ENCODE measurements around the gene SPATA3. TPM values are rescaled to one million over a fixed set of nuclear protein-coding genes. Genes with fewer than 3 reads are reported as not detected.

The SPATA3 gene
- total RNA-seq, 1 donor from 2014 or later: not detected

DNA sequence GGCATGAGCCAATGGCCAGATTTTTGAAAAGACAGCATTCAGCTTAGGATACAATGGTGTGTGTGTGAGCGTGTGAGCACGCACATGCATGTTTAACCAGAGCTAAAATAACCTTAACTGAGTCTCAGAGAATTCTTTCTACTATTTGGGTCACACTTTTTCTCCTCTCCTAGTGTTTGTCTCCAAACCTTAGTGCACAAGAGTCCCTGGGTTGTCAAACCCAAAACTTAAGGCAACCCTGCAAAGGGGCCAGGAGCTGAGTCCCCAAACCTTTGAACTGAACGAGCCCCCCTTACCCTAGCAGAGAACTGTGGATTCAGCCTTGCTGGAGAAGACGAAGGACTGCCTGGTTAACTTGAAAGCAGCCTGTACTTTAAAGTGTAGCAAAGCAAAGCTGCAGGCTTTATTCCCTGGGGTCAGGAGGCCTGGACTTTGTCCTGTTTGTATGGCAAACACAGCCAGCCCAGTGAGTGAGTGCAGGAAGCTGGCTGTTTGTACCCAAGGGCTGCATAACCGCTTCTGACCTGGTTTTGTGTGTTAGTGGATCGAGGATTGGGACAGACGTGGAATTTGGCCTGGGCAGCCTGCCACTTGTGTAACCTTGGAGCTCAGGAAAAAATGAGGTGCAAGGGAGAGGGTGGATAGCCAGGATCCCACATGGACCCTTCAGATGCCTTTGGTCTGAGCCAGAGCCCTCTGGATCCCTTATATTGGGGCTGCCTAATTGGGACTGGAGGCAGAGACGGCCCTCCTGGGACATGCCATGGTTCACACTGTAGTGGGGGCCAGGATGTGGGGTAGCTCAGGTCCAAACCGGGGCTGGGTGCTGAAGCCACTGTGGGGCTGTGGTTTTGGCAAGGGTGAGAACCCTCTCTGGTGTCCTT is 54.3 kb downstream of the SPATA3 start:
- ATAC-seq: no peak

GRCh38 chr2:231051116-231051515 is 55.2 kb downstream of the SPATA3 start:
- no peak for ATAC-seq

- peak; percentile 76 for ATAC-seq
Measured at GRCh38 chr2:231052494-231053451, 56.9 kb downstream of the SPATA3 start.

DNA sequence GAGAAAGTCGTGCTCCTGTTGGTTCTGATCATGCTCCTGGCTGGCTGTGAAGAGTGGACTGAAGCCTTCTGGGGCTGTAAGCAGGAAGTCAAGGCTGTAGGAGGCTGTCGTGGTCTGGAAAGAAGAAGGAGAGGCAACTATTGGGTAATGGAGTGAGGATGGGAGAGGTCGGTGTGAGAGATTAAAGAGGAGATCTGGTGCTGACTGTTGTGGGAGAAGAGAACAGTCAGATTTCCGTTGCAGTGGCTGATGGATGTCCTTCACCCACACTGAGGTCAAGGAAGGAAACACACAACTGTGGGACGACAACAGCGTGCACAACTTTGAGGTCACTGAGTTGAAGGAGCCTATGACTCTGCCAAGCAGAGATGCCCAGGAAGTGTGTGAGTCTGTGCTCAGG is 57.9 kb downstream of the SPATA3 start:
- ATAC-seq: no peak

GRCh38 chr2:231056453-231057416 is 60.8 kb downstream of the SPATA3 start, which contains the start of gene PSMD1:
TSS of gene PSMD1 (plus strand) at chr2:231056867. CDS start at chr2:231057026, 159 bp downstream.
- peak; percentile 94 for ATAC-seq

GRCh38 chr2:231057590-231057989 is 61.7 kb downstream of the SPATA3 start:
- ATAC-seq: no peak

Other genes with a start within 250 kb of the SPATA3 start
- gene ITM2C, start 131.2 kb upstream of the SPATA3 start, total RNA-seq: 7.3 TPM
- 0.20 TPM for gene GPR55, start 70.9 kb upstream of the SPATA3 start, total RNA-seq
- 0.08 TPM for gene C2orf72, start 41.4 kb downstream of the SPATA3 start, total RNA-seq
- 84.0 TPM for gene PSMD1, start 60.7 kb downstream of the SPATA3 start, total RNA-seq
- gene HTR2B, start 128.9 kb downstream of the SPATA3 start, total RNA-seq: not detected
- 1.2 TPM for gene ARMC9, start 202.5 kb downstream of the SPATA3 start, total RNA-seq

Data from esophagus mucosa (tissue), 1 donor.